Head of caudate nucleus (tissue), 42 donors: ENCODE measurements around the gene DNAH5.
"Not testable (repeated sequence)": the region's sequence is repeated elsewhere in the genome, so short reads cannot be mapped to it uniquely, and the experiment has no call there.

Experiments used
- DNase-seq, 42 donors: peaks; one replicate each; pipeline versions ENCODE4 v3.0.0 to v3.0.0-alpha.2; 2020 to 2021; ENCODE audit warnings: mixed read lengths in 7 of 42
- intact Hi-C: fragments of 100-400 bp; cut with DNase I; formaldehyde crosslinking; loops from one replicate; pipeline ENCODE4 v1.15.0; 2022

Gene DNAH5

GRCh38 chr5:13944560-13945199 is at the start of gene DNAH5:
Gene DNAH5, minus strand, starts transcription at chr5:13944688. Its CDS starts 250 bp downstream, at chr5:13944438.
- intact Hi-C loops, result no loop called here

GRCh38 chr5:13993926-13994325 is 49.4 kb upstream of the DNAH5 start:
- intact Hi-C loops, result no loop called here
- no peak for DNase-seq

More at GRCh38 chr5:13944560-13945199, at the start of gene DNAH5:
- DNase-seq, result no peak

GRCh38 chr5:13992795-13993194 is 48.3 kb upstream of the DNAH5 start:
- no peak for DNase-seq
- intact Hi-C loops, result no loop called here

- no peak for DNase-seq
- intact Hi-C loops, result no loop called here
Measured at GRCh38 chr5:13991365-13991764, 46.9 kb upstream of the DNAH5 start.

GRCh38 chr5:13990896-13991295 is 46.4 kb upstream of the DNAH5 start:
- no peak for DNase-seq
- intact Hi-C loops, result no loop called here

GRCh38 chr5:13989832-13990231 is 45.3 kb upstream of the DNAH5 start:
- no peak for DNase-seq
- intact Hi-C loops, result loop anchor here (5.0 kb wide), 1 partner anchor 657 kb away; no protein-coding TSS in a partner anchor

- peak; percentile 11 to 81 (median 56) for DNase-seq
- intact Hi-C loops, result loop anchor here (5.0 kb wide), 1 partner anchor 659 kb away; no protein-coding TSS in a partner anchor
Measured at GRCh38 chr5:13987843-13988464, 43.5 kb upstream of the DNAH5 start.

- intact Hi-C loops, result loop anchor here (5.0 kb wide), 1 partner anchor 661 kb away; no protein-coding TSS in a partner anchor
- DNase-seq, result no peak
Measured at GRCh38 chr5:13985731-13986418, 41.4 kb upstream of the DNAH5 start.

- intact Hi-C loops, result loop anchor here (5.0 kb wide), 1 partner anchor 662 kb away; no protein-coding TSS in a partner anchor
- DNase-seq, result not testable (repeated sequence)
Measured at GRCh38 chr5:13984888-13985287, 40.4 kb upstream of the DNAH5 start.

GRCh38 chr5:13976867-13977830 is 32.7 kb upstream of the DNAH5 start:
- DNase-seq, result peak in 16 of 42 donors; percentile 17 to 70 (median 42)
- intact Hi-C loops, result no loop called here

GRCh38 chr5:13976223-13976622 is 31.7 kb upstream of the DNAH5 start:
- DNase-seq, result no peak
- intact Hi-C loops, result no loop called here

- DNase-seq, result no peak
- intact Hi-C loops, result no loop called here
Measured at GRCh38 chr5:13975246-13975645, 30.8 kb upstream of the DNAH5 start.

GRCh38 chr5:13973724-13974123 is 29.2 kb upstream of the DNAH5 start:
- intact Hi-C loops, result no loop called here
- no peak for DNase-seq

GRCh38 chr5:13972029-13972428 is 27.5 kb upstream of the DNAH5 start:
- no peak for DNase-seq
- intact Hi-C loops, result no loop called here

GRCh38 chr5:13957032-13957645 is 12.7 kb upstream of the DNAH5 start:
- intact Hi-C loops, result no loop called here
- peak in 22 of 42 donors; percentile 18 to 75 (median 47) for DNase-seq

GRCh38 chr5:13956471-13956870 is 12.0 kb upstream of the DNAH5 start:
- intact Hi-C loops, result no loop called here
- DNase-seq, result no peak

GRCh38 chr5:13955896-13956295 is 11.4 kb upstream of the DNAH5 start:
- no peak for DNase-seq
- intact Hi-C loops, result no loop called here

- intact Hi-C loops, result no loop called here
- DNase-seq, result peak in 3 of 42 donors; percentile 15 to 48 (median 21)
Measured at GRCh38 chr5:13946111-13946510, 1.6 kb upstream of the DNAH5 start.

GRCh38 chr5:13945271-13945670 is 783 bp upstream of the DNAH5 start:
- intact Hi-C loops, result no loop called here
- DNase-seq, result no peak
